GM23338 (cell line): ENCODE data around the gene HPCA. TPM values are rescaled to one million over a fixed set of nuclear protein-coding genes. Genes with fewer than 3 reads are reported as not detected.

Experiments
- ATAC-seq: fragments of 200-7000 bp; cut with Tn5 transposase; 3 replicates; pipeline ENCODE4 v1.9.1; 2020
- DNase-seq: peaks from one replicate; pipeline ENCODE4 v3.0.0-alpha.2; 2015; ENCODE audit warnings: low spot score
- H2AFZ ChIP-seq: fragments of 200-600 bp; sonication (generic); 2 replicates; pipeline ENCODE4 v1.8.0; 2016; ENCODE audit warnings: antibody characterized with exemption, mild to moderate bottlenecking, moderate library complexity
- H3F3A ChIP-seq: fragments of 200-600 bp; sonication (generic); replicated peaks from 2 replicates; pipeline ENCODE4 v1.8.0; 2017; ENCODE audit warnings: antibody characterized with exemption, mixed run types, low read depth
- H3K27ac ChIP-seq: fragments of 200-600 bp; sonication (generic); 2 replicates; pipeline ENCODE4 v1.6.1; 2016; ENCODE audit warnings: low read depth
- H3K27me3 ChIP-seq: fragments of 200-600 bp; sonication (generic); 2 replicates; pipeline ENCODE4 v1.8.0; 2016; ENCODE audit warnings: mild to moderate bottlenecking, mixed run types, moderate library complexity; ENCODE audit not compliant: insufficient read depth
- H3K36me3 ChIP-seq: fragments of 200-600 bp; sonication (generic); 2 replicates; pipeline ENCODE4 v1.8.0; 2016; ENCODE audit warnings: mild to moderate bottlenecking; ENCODE audit not compliant: insufficient read depth
- H3K4me1 ChIP-seq: fragments of 200-600 bp; sonication (generic); 2 replicates; pipeline ENCODE4 v1.8.0; 2016; ENCODE audit warnings: mild to moderate bottlenecking, moderate library complexity; ENCODE audit not compliant: insufficient read depth
- H3K4me2 ChIP-seq: fragments of 200-600 bp; sonication (generic); 2 replicates; pipeline ENCODE4 v1.7.1; 2017; ENCODE audit warnings: mixed run types
- H3K4me3 ChIP-seq: fragments of 200-600 bp; sonication (generic); 2 replicates; pipeline ENCODE4 v1.6.1; 2016; ENCODE audit warnings: mixed run types
- H3K79me2 ChIP-seq: fragments of 200-600 bp; sonication (generic); replicated peaks from 2 replicates; pipeline ENCODE4 v1.8.0; 2017; ENCODE audit warnings: mild to moderate bottlenecking; ENCODE audit not compliant: insufficient read depth
- H3K9me2 ChIP-seq: fragments of 200-600 bp; sonication (generic); 2 replicates; pipeline ENCODE4 v1.8.0; 2017; ENCODE audit not compliant: insufficient read depth
- H4K20me1 ChIP-seq: fragments of 200-600 bp; sonication (generic); replicated peaks from 2 replicates; pipeline ENCODE4 v1.8.0; 2017; ENCODE audit warnings: mild to moderate bottlenecking; ENCODE audit not compliant: insufficient read depth
- H3K27ac Mint-ChIP-seq: 2 replicates; pipeline ENCODE4 v1.8.0; 2020; ENCODE audit warnings: inconsistent platforms, mild to moderate bottlenecking, moderate library complexity, mixed read lengths
- H3K27me3 Mint-ChIP-seq: 3 replicates; pipeline ENCODE4 v1.8.0; 2022; ENCODE audit warnings: low read depth, mild to moderate bottlenecking, moderate library complexity, mixed read lengths, inconsistent platforms; ENCODE audit not compliant: insufficient read depth, poor library complexity
- H3K36me3 Mint-ChIP-seq: 3 replicates; pipeline ENCODE4 v1.8.0; 2021; ENCODE audit warnings: low read depth, mild to moderate bottlenecking, inconsistent platforms, moderate library complexity, mixed read lengths
- H3K4me1 Mint-ChIP-seq: 3 replicates; pipeline ENCODE4 v1.8.0; 2020; ENCODE audit warnings: mild to moderate bottlenecking, inconsistent platforms, mixed read lengths
- H3K4me3 Mint-ChIP-seq: 3 replicates; pipeline ENCODE4 v1.8.0; 2021; ENCODE audit warnings: moderate library complexity, mild to moderate bottlenecking, inconsistent platforms, mixed read lengths
- H3K9me3 Mint-ChIP-seq: 3 replicates; pipeline ENCODE4 v1.8.0; 2020; ENCODE audit warnings: moderate library complexity, mild to moderate bottlenecking, inconsistent platforms, mixed read lengths
- CREB1 ChIP-seq: fragments of 250-450 bp; sonication (Bioruptor Pico); IDR thresholded peaks from 2 replicates; pipeline ENCODE4 v1.5.0; 2020; ENCODE audit warnings: low read depth, mild to moderate bottlenecking, moderate library complexity
- EZH2 ChIP-seq: fragments of 200-600 bp; sonication (generic); IDR thresholded peaks from one replicate; pipeline ENCODE4 v1.8.0; 2017; ENCODE audit warnings: antibody characterized with exemption, mild to moderate bottlenecking, low read depth; ENCODE audit not compliant: unreplicated experiment
- EZH2phosphoT487 ChIP-seq: fragments of 200-600 bp; sonication (generic); IDR thresholded peaks from one replicate; pipeline ENCODE4 v1.8.1; 2018; ENCODE audit warnings: antibody characterized with exemption; ENCODE audit not compliant: unreplicated experiment
- JUNB ChIP-seq: IDR thresholded peaks from one replicate; pipeline ENCODE4 v1.6.1; 2016; ENCODE audit warnings: antibody characterized with exemption; ENCODE audit not compliant: unreplicated experiment
- NANOG ChIP-seq: IDR thresholded peaks from 2 replicates; pipeline ENCODE4 v1.6.1; 2016; ENCODE audit warnings: antibody characterized with exemption, borderline replicate concordance
- POLR2AphosphoS5 ChIP-seq: IDR thresholded peaks from 2 replicates; pipeline ENCODE4 v1.6.1; 2016; ENCODE audit warnings: antibody characterized with exemption, low read depth
- STAT1 ChIP-seq: IDR thresholded peaks from one replicate; pipeline ENCODE4 v1.6.1; 2016; ENCODE audit warnings: antibody characterized with exemption; ENCODE audit not compliant: unreplicated experiment
- ZNF114 ChIP-seq: fragments of 250-450 bp; sonication (Bioruptor Pico); IDR thresholded peaks from 2 replicates; pipeline ENCODE4 v1.5.0; 2020; ENCODE audit warnings: mild to moderate bottlenecking, moderate library complexity
- ZNF331 ChIP-seq: fragments of 250-450 bp; sonication (Bioruptor Pico); IDR thresholded peaks from 2 replicates; pipeline ENCODE4 v1.5.0; 2020; ENCODE audit warnings: low read depth, mild to moderate bottlenecking, moderate library complexity
- polyA plus RNA-seq: library from polyadenylated mRNA; unstranded; fragments of >200 nt; fragmentation: Nextera tagmentation; extraction: Ambion mirVana; gene quantifications from 2 replicates; pipeline ENCODE4 v1.2.1, GENCODE V29; 2016
- total RNA-seq: library from RNA; depleted of rRNA; stranded (reverse); fragments of >200 nt; shearing (Covaris generic); gene quantifications from 2 replicates; pipeline ENCODE4 v1.2.3, GENCODE V29; 2014
- TF ChIP-seq, protein P1 (sequence below), 2 experiments: fragments of 200-600 bp in 1 of 2; sonication (generic) in 1 of 2; conservative IDR thresholded peaks; 2 replicates each; pipeline versions ENCODE4 v1.5.1 to v1.6.1; 2016 to 2017; ENCODE audit warnings: antibody characterized with exemption in 2 of 2, low read depth in 2 of 2, mild to moderate bottlenecking in 2 of 2, moderate library complexity in 1 of 2
- TF ChIP-seq, protein P2 (sequence below): IDR thresholded peaks from one replicate; pipeline ENCODE4 v1.6.1; 2018; ENCODE audit warnings: antibody characterized with exemption; ENCODE audit not compliant: unreplicated experiment

Gene HPCA
- total and polyA plus RNA-seq, 2 experiments from 2014 or later, result 0.35 to 0.82 TPM

DNA sequence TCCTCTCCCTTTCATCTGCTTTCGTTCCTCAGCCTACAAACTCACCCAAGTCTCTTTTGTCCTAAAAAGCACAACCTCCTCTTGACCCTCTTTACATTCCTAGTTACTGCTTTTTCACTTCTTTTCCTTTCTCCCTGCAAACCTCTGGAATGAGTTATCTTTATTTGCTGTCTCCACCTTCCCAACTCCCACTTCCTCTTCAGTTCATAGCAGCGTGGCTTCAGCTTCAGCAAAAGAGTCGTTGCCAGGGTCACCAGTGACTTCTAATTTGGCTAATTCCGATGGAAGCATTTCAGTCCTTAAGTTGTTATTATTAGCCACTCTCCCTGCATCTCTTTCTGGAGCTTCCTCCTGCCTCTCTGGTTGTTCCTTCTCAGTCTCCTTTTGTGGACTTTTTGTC lies 21.1 kb downstream of the HPCA start:
- Mint-ChIP-seq H3K9me3 (no peaks in the 10 kb centered on the region), H3K27ac (no peak overlapping the region), H3K4me1 (no peaks in the 10 kb centered on the region), H3K27me3 (peaks cover 8% of the 10 kb centered on the region), H3K4me3 (no peak overlapping the region), H3K36me3 (no peaks in the 10 kb centered on the region)
- ATAC-seq (no peak), DNase-seq (no peak)
- no peaks in the 10 kb centered on the region for H3K79me2 ChIP-seq
- no peak for TF ChIP-seq POLR2AphosphoS5
- no peak for TF ChIP-seq NANOG
- TF ChIP-seq, protein P1, sequence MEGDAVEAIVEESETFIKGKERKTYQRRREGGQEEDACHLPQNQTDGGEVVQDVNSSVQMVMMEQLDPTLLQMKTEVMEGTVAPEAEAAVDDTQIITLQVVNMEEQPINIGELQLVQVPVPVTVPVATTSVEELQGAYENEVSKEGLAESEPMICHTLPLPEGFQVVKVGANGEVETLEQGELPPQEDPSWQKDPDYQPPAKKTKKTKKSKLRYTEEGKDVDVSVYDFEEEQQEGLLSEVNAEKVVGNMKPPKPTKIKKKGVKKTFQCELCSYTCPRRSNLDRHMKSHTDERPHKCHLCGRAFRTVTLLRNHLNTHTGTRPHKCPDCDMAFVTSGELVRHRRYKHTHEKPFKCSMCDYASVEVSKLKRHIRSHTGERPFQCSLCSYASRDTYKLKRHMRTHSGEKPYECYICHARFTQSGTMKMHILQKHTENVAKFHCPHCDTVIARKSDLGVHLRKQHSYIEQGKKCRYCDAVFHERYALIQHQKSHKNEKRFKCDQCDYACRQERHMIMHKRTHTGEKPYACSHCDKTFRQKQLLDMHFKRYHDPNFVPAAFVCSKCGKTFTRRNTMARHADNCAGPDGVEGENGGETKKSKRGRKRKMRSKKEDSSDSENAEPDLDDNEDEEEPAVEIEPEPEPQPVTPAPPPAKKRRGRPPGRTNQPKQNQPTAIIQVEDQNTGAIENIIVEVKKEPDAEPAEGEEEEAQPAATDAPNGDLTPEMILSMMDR (conservative IDR thresholded peaks at IDR 0.05; ENCODE audit: low read depth in 2 of 2), result no peak
- no peak overlapping the region for H3K4me2 ChIP-seq
- no peaks in the 10 kb centered on the region for H3K9me2 ChIP-seq
- no peaks in the 10 kb centered on the region for H3K36me3 ChIP-seq
- H3K4me3 ChIP-seq, result no peak overlapping the region
- no peaks in the 10 kb centered on the region for H4K20me1 ChIP-seq
- H3K4me1 ChIP-seq, result peaks cover 5% of the 10 kb centered on the region; the same call in 1 of the 2 replicates
- peaks cover 12% of the 10 kb centered on the region for H3K27me3 ChIP-seq
- peak overlapping the region; percentile 81; the same call in 1 of the 2 replicates for H2AFZ ChIP-seq
- H3F3A ChIP-seq, result no peaks in the 10 kb centered on the region
- H3K27ac ChIP-seq, result no peak overlapping the region

DNA sequence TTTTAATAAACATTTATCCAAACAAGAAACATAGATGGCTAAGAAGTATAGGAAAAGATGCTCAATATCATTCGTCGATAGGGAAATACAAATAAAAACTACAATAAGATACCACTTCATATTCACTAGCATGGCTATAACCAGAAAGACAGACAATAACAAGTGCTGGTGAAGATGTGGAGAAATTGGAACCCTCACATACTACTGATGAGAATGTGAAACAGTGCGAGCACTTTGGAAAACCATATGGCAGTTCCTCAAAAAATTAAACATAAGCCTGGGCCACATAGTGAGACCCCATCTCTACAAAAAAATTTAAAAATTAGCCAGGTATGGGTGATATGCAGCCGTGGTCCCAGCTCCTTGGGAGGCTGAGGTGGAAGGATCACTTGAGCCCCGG lies 24.0 kb downstream of the HPCA start:
- H3K79me2 ChIP-seq, result no peaks in the 10 kb centered on the region
- no peaks in the 10 kb centered on the region for H3K27me3 Mint-ChIP-seq
- H3K9me3 Mint-ChIP-seq, result no peaks in the 10 kb centered on the region
- TF ChIP-seq ZNF114 (CRISPR knock-in tag) (no peak), POLR2AphosphoS5 (no peak), ZNF331 (CRISPR knock-in tag) (no peak), JUNB (no peak), NANOG (no peak), EZH2phosphoT487 (no peak), STAT1 (no peak), CREB1 (CRISPR knock-in tag) (no peak), EZH2 (no peak)
- TF ChIP-seq, protein P2, sequence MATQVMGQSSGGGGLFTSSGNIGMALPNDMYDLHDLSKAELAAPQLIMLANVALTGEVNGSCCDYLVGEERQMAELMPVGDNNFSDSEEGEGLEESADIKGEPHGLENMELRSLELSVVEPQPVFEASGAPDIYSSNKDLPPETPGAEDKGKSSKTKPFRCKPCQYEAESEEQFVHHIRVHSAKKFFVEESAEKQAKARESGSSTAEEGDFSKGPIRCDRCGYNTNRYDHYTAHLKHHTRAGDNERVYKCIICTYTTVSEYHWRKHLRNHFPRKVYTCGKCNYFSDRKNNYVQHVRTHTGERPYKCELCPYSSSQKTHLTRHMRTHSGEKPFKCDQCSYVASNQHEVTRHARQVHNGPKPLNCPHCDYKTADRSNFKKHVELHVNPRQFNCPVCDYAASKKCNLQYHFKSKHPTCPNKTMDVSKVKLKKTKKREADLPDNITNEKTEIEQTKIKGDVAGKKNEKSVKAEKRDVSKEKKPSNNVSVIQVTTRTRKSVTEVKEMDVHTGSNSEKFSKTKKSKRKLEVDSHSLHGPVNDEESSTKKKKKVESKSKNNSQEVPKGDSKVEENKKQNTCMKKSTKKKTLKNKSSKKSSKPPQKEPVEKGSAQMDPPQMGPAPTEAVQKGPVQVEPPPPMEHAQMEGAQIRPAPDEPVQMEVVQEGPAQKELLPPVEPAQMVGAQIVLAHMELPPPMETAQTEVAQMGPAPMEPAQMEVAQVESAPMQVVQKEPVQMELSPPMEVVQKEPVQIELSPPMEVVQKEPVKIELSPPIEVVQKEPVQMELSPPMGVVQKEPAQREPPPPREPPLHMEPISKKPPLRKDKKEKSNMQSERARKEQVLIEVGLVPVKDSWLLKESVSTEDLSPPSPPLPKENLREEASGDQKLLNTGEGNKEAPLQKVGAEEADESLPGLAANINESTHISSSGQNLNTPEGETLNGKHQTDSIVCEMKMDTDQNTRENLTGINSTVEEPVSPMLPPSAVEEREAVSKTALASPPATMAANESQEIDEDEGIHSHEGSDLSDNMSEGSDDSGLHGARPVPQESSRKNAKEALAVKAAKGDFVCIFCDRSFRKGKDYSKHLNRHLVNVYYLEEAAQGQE, result no peak

More for the DNA sequence above, 24.0 kb downstream of the HPCA start:
- no peak overlapping the region for H3K4me3 Mint-ChIP-seq
- no peaks in the 10 kb centered on the region for H3K36me3 Mint-ChIP-seq
- H3K27ac ChIP-seq, result no peak overlapping the region
- ATAC-seq, result no peak
- H3K4me3 ChIP-seq, result no peak overlapping the region
- H3K27me3 ChIP-seq, result no peaks in the 10 kb centered on the region
- no peak for DNase-seq
- no peak overlapping the region for H3K4me2 ChIP-seq
- H3K4me1 ChIP-seq, result peaks cover 5% of the 10 kb centered on the region; the same call in 1 of the 2 replicates
- H3K27ac Mint-ChIP-seq, result no peak overlapping the region
- no peaks in the 10 kb centered on the region for H3K4me1 Mint-ChIP-seq
- H3K36me3 ChIP-seq, result no peaks in the 10 kb centered on the region
- no peaks in the 10 kb centered on the region for H3K9me2 ChIP-seq
- no peaks in the 10 kb centered on the region for H3F3A ChIP-seq
- H2AFZ ChIP-seq, result no peak overlapping the region
- no peaks in the 10 kb centered on the region for H4K20me1 ChIP-seq
